Activated CD8-positive, alpha-beta T cell treated with anti-CD3 and anti-CD28 coated beads for 36 hours (primary cell): ENCODE data around the gene ADAM29. TPM values are rescaled to one million over a fixed set of nuclear protein-coding genes. Genes with fewer than 3 reads are reported as not detected.

Source experiments
- ATAC-seq: fragments of 200-7000 bp; cut with Tn5 transposase; one replicate; pipeline ENCODE4 v1.10.0; 2021; ENCODE audit warnings: mild to moderate bottlenecking, moderate library complexity
- CTCF ChIA-PET: fragments of 350-600 bp; sonication (Branson Sonifier 250); formaldehyde crosslinking; loops from one replicate; lab custom pipeline; 2021; ENCODE audit warnings: antibody characterized with exemption; lab: Charles Lee
- POLR2A ChIA-PET: fragments of 350-600 bp; sonication (Branson Sonifier 250); formaldehyde crosslinking; loops from one replicate; lab custom pipeline; 2021; ENCODE audit warnings: antibody characterized with exemption; lab: Charles Lee
- DNase-seq: peaks from one replicate; pipeline ENCODE4 v3.0.0-alpha.2; 2020
- H3K27ac Mint-ChIP-seq: one replicate; pipeline ENCODE4 v1.8.0; 2021; ENCODE audit warnings: mild to moderate bottlenecking, mixed read lengths
- H3K27me3 Mint-ChIP-seq: one replicate; pipeline ENCODE4 v1.8.0; 2021; ENCODE audit warnings: mixed read lengths
- H3K36me3 Mint-ChIP-seq: one replicate; pipeline ENCODE4 v1.8.0; 2021; ENCODE audit warnings: low read depth, mixed read lengths
- H3K4me1 Mint-ChIP-seq: one replicate; pipeline ENCODE4 v1.8.0; 2021; ENCODE audit warnings: low read depth, mixed read lengths
- H3K4me3 Mint-ChIP-seq: one replicate; pipeline ENCODE4 v1.8.0; 2021; ENCODE audit warnings: mild to moderate bottlenecking, moderate library complexity, mixed read lengths
- H3K9me3 Mint-ChIP-seq: one replicate; pipeline ENCODE4 v1.8.0; 2021; ENCODE audit warnings: mixed read lengths
- CTCF ChIP-seq: fragments of 200-600 bp; IDR thresholded peaks from one replicate; pipeline ENCODE4 v1.8.0; 2022; ENCODE audit warnings: antibody characterized with exemption, mild to moderate bottlenecking
- intact Hi-C: fragments of 100-400 bp; cut with micrococcal nuclease; formaldehyde crosslinking; loops from one replicate; pipeline ENCODE4 v1.10.0; 2022
- total RNA-seq, 2 experiments: library from RNA; stranded (reverse); gene quantifications; one replicate each; pipeline ENCODE4 v1.2.3, GENCODE V29; 2021

The ADAM29 gene
- total RNA-seq, 2 experiments from 2014 or later, result not detected

- Mint-ChIP-seq H3K36me3 (no peaks in the 10 kb centered on the region), H3K9me3 (no peaks in the 10 kb centered on the region)
- CTCF ChIA-PET, result no interaction called here
Observed at GRCh38 chr4:174940002-174940401, 21.8 kb downstream of the ADAM29 start.

DNA sequence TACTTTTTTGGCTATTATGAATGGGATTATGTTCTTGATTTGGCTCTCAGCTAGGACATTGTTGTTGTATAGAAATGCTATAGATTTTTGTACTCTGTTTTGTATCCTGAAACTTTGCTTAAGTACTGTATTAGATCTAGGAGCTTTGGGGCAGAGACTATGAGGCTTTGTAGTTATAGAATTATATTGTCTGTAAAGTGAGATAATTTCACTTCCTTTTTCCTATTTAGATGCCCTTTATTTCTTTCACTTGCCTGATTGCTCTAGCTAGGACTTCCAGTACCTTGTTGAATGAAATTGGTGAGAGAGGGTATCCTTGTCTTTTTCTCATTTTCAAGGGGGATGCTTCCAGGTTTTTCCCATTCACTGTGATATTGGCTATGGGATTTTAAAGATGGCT is 28.1 kb downstream of the ADAM29 start:
- TF ChIP-seq CTCF, result no peak
- no peak overlapping the region for H3K27ac Mint-ChIP-seq
- H3K27me3 Mint-ChIP-seq, result no peaks in the 10 kb centered on the region
- ATAC-seq (no peak), DNase-seq (no peak)
- H3K4me3 Mint-ChIP-seq, result no peak overlapping the region
- H3K36me3 Mint-ChIP-seq, result no peaks in the 10 kb centered on the region
- ChIA-PET POLR2A (no interaction called here), CTCF (no interaction called here)
- intact Hi-C loops, result no loop called here
- no peaks in the 10 kb centered on the region for H3K9me3 Mint-ChIP-seq
- no peaks in the 10 kb centered on the region for H3K4me1 Mint-ChIP-seq

More at GRCh38 chr4:174940002-174940401, 21.8 kb downstream of the ADAM29 start:
- intact Hi-C loops, result no loop called here
- POLR2A ChIA-PET, result no interaction called here
- no peaks in the 10 kb centered on the region for H3K4me1 Mint-ChIP-seq
- ATAC-seq (no peak), DNase-seq (no peak)
- H3K4me3 Mint-ChIP-seq, result no peak overlapping the region
- no peak for TF ChIP-seq CTCF
- H3K27me3 Mint-ChIP-seq, result no peaks in the 10 kb centered on the region
- H3K27ac Mint-ChIP-seq, result no peak overlapping the region

GRCh38 chr4:174948826-174949225 is 30.7 kb downstream of the ADAM29 start:
- intact Hi-C loops, result no loop called here
- no peaks in the 10 kb centered on the region for H3K9me3 Mint-ChIP-seq
- TF ChIP-seq CTCF, result no peak
- no peak for ATAC-seq
- no peak for DNase-seq
- H3K4me1 Mint-ChIP-seq, result no peaks in the 10 kb centered on the region
- POLR2A ChIA-PET, result no interaction called here
- no peak overlapping the region for H3K27ac Mint-ChIP-seq
- H3K27me3 Mint-ChIP-seq, result no peaks in the 10 kb centered on the region
- H3K36me3 Mint-ChIP-seq, result no peaks in the 10 kb centered on the region
- H3K4me3 Mint-ChIP-seq, result no peak overlapping the region
- CTCF ChIA-PET, result no interaction called here

DNA sequence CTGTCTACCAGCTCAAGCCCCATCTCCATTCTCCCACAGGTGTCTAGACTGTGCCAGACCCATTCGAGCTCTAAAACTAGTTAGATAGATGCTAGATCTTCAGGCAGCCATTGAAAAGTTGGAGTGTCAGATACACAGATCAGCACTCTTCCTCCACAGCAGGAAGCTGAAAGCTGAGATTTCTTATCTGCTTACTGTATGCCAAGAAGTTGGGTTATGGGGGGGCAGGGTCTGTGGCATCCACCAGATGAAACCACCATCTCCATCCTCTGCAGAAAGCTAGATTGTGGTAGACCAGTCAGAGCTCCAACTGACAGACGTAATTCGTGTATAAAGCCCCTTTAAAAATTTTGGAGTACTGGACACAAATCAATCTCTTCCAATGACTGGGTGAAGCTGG is 54.8 kb downstream of the ADAM29 start:
- no peak for DNase-seq
- CTCF ChIA-PET, result no interaction called here
- Mint-ChIP-seq H3K9me3 (no peaks in the 10 kb centered on the region), H3K4me3 (no peak overlapping the region), H3K36me3 (no peaks in the 10 kb centered on the region), H3K4me1 (no peaks in the 10 kb centered on the region), H3K27me3 (no peaks in the 10 kb centered on the region), H3K27ac (no peak overlapping the region)
- intact Hi-C loops, result no loop called here
- POLR2A ChIA-PET, result no interaction called here
- ATAC-seq, result no peak
- TF ChIP-seq CTCF, result no peak

- no peak for TF ChIP-seq CTCF
- no peaks in the 10 kb centered on the region for H3K4me1 Mint-ChIP-seq
- ATAC-seq (no peak), DNase-seq (no peak)
- POLR2A ChIA-PET, result no interaction called here
- H3K27ac Mint-ChIP-seq, result no peak overlapping the region
- CTCF ChIA-PET, result no interaction called here
- H3K27me3 Mint-ChIP-seq, result no peaks in the 10 kb centered on the region
- H3K9me3 Mint-ChIP-seq, result no peaks in the 10 kb centered on the region
- no peak overlapping the region for H3K4me3 Mint-ChIP-seq
- no peaks in the 10 kb centered on the region for H3K36me3 Mint-ChIP-seq
- intact Hi-C loops, result no loop called here
Observed at GRCh38 chr4:174973336-174973735, 55.2 kb downstream of the ADAM29 start.
